OCI-M2 (cell line): ENCODE results near the gene SRBD1.

ENCODE experiments used
- DNase-seq: peaks from one replicate; lab custom pipeline; 2025; ENCODE audit not compliant: unreplicated experiment; lab: John Stamatoyannopoulos, UW

Gene SRBD1

GRCh38 chr2:45469314-45470099 lies 141.6 kb downstream of the SRBD1 start:
- no peak for DNase-seq

- DNase-seq, result no peak
Observed at GRCh38 chr2:45468279-45468678, 142.8 kb downstream of the SRBD1 start.

- no peak for DNase-seq
Observed at GRCh38 chr2:45466053-45466452, 145.0 kb downstream of the SRBD1 start.

- DNase-seq, result no peak
Observed at GRCh38 chr2:45460825-45461224, 150.2 kb downstream of the SRBD1 start.

GRCh38 chr2:45459860-45460259 lies 151.2 kb downstream of the SRBD1 start:
- no peak for DNase-seq

- no peak for DNase-seq
Observed at GRCh38 chr2:45458909-45459563, 152.0 kb downstream of the SRBD1 start.

- DNase-seq, result no peak
Observed at GRCh38 chr2:45457211-45457945, 153.7 kb downstream of the SRBD1 start.

GRCh38 chr2:45452866-45453265 lies 158.2 kb downstream of the SRBD1 start:
- DNase-seq, result no peak

GRCh38 chr2:45450634-45451033 lies 160.4 kb downstream of the SRBD1 start:
- DNase-seq, result no peak

GRCh38 chr2:45448217-45448616 lies 162.8 kb downstream of the SRBD1 start:
- no peak for DNase-seq

- no peak for DNase-seq
Observed at GRCh38 chr2:45446016-45446415, 165.1 kb downstream of the SRBD1 start.

GRCh38 chr2:45445037-45445436 lies 166.0 kb downstream of the SRBD1 start:
- DNase-seq, result no peak

- no peak for DNase-seq
Observed at GRCh38 chr2:45443012-45443411, 168.1 kb downstream of the SRBD1 start.

GRCh38 chr2:45442026-45442425 lies 169.0 kb downstream of the SRBD1 start:
- no peak for DNase-seq

- no peak for DNase-seq
Observed at GRCh38 chr2:45441571-45441970, 169.5 kb downstream of the SRBD1 start.

- no peak for DNase-seq
Observed at GRCh38 chr2:45439788-45440773, 171.0 kb downstream of the SRBD1 start.

- DNase-seq, result peak; percentile 29
Observed at GRCh38 chr2:45438872-45439665, 172.0 kb downstream of the SRBD1 start.

- no peak for DNase-seq
Observed at GRCh38 chr2:45436456-45436855, 174.6 kb downstream of the SRBD1 start.

GRCh38 chr2:45435316-45435715 lies 175.8 kb downstream of the SRBD1 start:
- DNase-seq, result no peak

GRCh38 chr2:45433363-45433762 lies 177.7 kb downstream of the SRBD1 start:
- DNase-seq, result no peak
